Endothelial cell of umbilical vein (primary cell): Measurements from ENCODE around the gene ARPC1B. TPM values are rescaled to one million over a fixed set of nuclear protein-coding genes. Genes with fewer than 3 reads are reported as not detected.

Experiments used
- BruUV-seq: library from RNA; stranded (reverse); fragments of 400-500 nt; replicated peaks from 2 replicates; lab custom pipeline; 2021; lab: Mats Ljungman, UMichigan
- CTCF ChIA-PET: fragments of 300-600, 350-600 bp; sonication (Branson Sonifier 250); formaldehyde crosslinking; loops from one replicate; lab custom pipeline; 2021; ENCODE audit warnings: antibody characterized with exemption, inconsistent platforms; lab: Charles Lee
- POLR2A ChIA-PET: fragments of 300-600, 350-600 bp; sonication (Branson Sonifier 250); formaldehyde crosslinking; loops from one replicate; lab custom pipeline; 2021; ENCODE audit warnings: antibody characterized with exemption, inconsistent platforms; lab: Charles Lee
- DNase-seq: peaks from one replicate; pipeline ENCODE4 v3.0.0-alpha.2; 2011; ENCODE audit warnings: low read depth, low spot score
- FAIRE-seq: peaks from 2 replicates; lab custom pipeline; 2011; peaks lifted over from hg19 to GRCh38; lab: Jason Lieb, UNC
- H2AFZ ChIP-seq: 2 replicates; pipeline ENCODE4 v1.6.0; 2012; ENCODE audit warnings: low read depth, low read length, control low read depth, inconsistent platforms
- H3K27ac ChIP-seq: 2 replicates; pipeline ENCODE4 v1.5.1; 2011; ENCODE audit warnings: low read depth, mild to moderate bottlenecking, control low read depth, low read length, moderate library complexity; ENCODE audit not compliant: insufficient read depth
- H3K27me3 ChIP-seq, 2 experiments: 2 replicates each; pipeline versions ENCODE4 v1.6.0 to v1.6.1; 2011; ENCODE audit warnings: low read length in 2 of 2, mixed read lengths in 1 of 2; ENCODE audit not compliant: control insufficient read depth in 2 of 2, insufficient read depth in 2 of 2
- H3K36me3 ChIP-seq, 2 experiments: 2 replicates in 1 of 2; 3 replicates in 1 of 2; pipeline ENCODE4 v1.5.1; 2011; ENCODE audit warnings: low read length in 2 of 2, mild to moderate bottlenecking in 1 of 2, moderate library complexity in 1 of 2; ENCODE audit not compliant: control insufficient read depth in 2 of 2, insufficient read depth in 2 of 2; ENCODE audit errors: extremely low read depth in 1 of 2
- H3K4me1 ChIP-seq: 3 replicates; pipeline ENCODE4 v1.5.1; 2011; ENCODE audit warnings: mild to moderate bottlenecking, low read length; ENCODE audit not compliant: control insufficient read depth, insufficient read depth; ENCODE audit errors: extremely low read depth
- H3K4me2 ChIP-seq: 2 replicates; pipeline ENCODE4 v1.6.1; 2011; ENCODE audit warnings: low read length, control low read depth, mixed read lengths; ENCODE audit not compliant: insufficient read depth
- H3K4me3 ChIP-seq, 3 experiments: fragments of 200-600 bp in 1 of 3; sonication (generic), shearing (Covaris generic) in 1 of 3; replicated peaks in 1 of 3; 2 replicates each; pipeline ENCODE4 v1.5.1; 2011 to 2016; ENCODE audit warnings: control low read depth in 3 of 3, low read length in 3 of 3, mild to moderate bottlenecking in 2 of 3, inconsistent platforms in 1 of 3, low read depth in 1 of 3, moderate library complexity in 1 of 3; ENCODE audit not compliant: insufficient read depth in 1 of 3
- H3K79me2 ChIP-seq: 2 replicates; pipeline ENCODE4 v1.6.0; 2012; ENCODE audit warnings: low read length, inconsistent platforms; ENCODE audit not compliant: control insufficient read depth, insufficient read depth
- H3K9ac ChIP-seq: replicated peaks from 2 replicates; pipeline ENCODE3; 2011; ENCODE audit warnings: low read length, control low read depth; ENCODE audit not compliant: insufficient read depth; ENCODE audit errors: extremely low read depth
- H3K9me1 ChIP-seq: replicated peaks from 3 replicates; pipeline ENCODE4 v1.6.0; 2011; ENCODE audit warnings: mild to moderate bottlenecking, low read length; ENCODE audit not compliant: control insufficient read depth, insufficient read depth; ENCODE audit errors: extremely low read depth
- H3K9me3 ChIP-seq: replicated peaks from 2 replicates; pipeline ENCODE4 v1.5.1; 2012; ENCODE audit warnings: low read length, inconsistent platforms; ENCODE audit not compliant: control insufficient read depth, insufficient read depth
- H4K20me1 ChIP-seq: replicated peaks from 2 replicates; pipeline ENCODE3; 2011; ENCODE audit warnings: mild to moderate bottlenecking, low read length; ENCODE audit not compliant: control insufficient read depth, insufficient read depth; ENCODE audit errors: extremely low read depth
- CTCF ChIP-seq, 2 donors: IDR thresholded peaks; 1 replicate in 1 of 2; 2 replicates in 1 of 2; pipeline ENCODE4 v1.5.1; 2011; ENCODE audit warnings: low read length in 2 of 2, mild to moderate bottlenecking in 2 of 2, moderate library complexity in 2 of 2, control low read depth in 1 of 2, inconsistent platforms in 1 of 2, low read depth in 1 of 2; ENCODE audit not compliant: insufficient read depth in 1 of 2; ENCODE audit errors: extremely low read depth in 1 of 2
- EZH2 ChIP-seq: IDR thresholded peaks from 2 replicates; pipeline ENCODE4 v1.6.1; 2012; ENCODE audit warnings: borderline replicate concordance, low read depth, mild to moderate bottlenecking, moderate library complexity, low read length, inconsistent platforms; ENCODE audit not compliant: severe bottlenecking
- FOS ChIP-seq: IDR thresholded peaks from 2 replicates; pipeline ENCODE4 v1.6.1; 2011; ENCODE audit warnings: mild to moderate bottlenecking, low read length, moderate library complexity, borderline replicate concordance; ENCODE audit not compliant: insufficient read depth
- GATA2 ChIP-seq: IDR thresholded peaks from 2 replicates; pipeline ENCODE4 v1.7.0; 2011; ENCODE audit warnings: low read depth, mild to moderate bottlenecking, moderate library complexity, mixed read lengths, low read length; ENCODE audit not compliant: insufficient read length, insufficient read depth
- JUN ChIP-seq: IDR thresholded peaks from 2 replicates; pipeline ENCODE4 v1.6.1; 2011; ENCODE audit warnings: borderline replicate concordance, low read depth; ENCODE audit not compliant: insufficient read length, insufficient read depth
- MYC ChIP-seq: IDR thresholded peaks from one replicate; pipeline ENCODE4 v1.6.1; 2011; ENCODE audit warnings: mild to moderate bottlenecking, low read depth, low read length
- POLR2A ChIP-seq: IDR thresholded peaks from 2 replicates; pipeline ENCODE4 v1.6.1; 2012; ENCODE audit warnings: low read depth, mild to moderate bottlenecking, control low read depth, low read length
- POLR2AphosphoS5 ChIP-seq: IDR thresholded peaks from 2 replicates; pipeline ENCODE4 v1.6.1; 2012; ENCODE audit warnings: low read depth, mild to moderate bottlenecking, control low read depth, low read length, moderate library complexity; ENCODE audit not compliant: insufficient read depth
- dilution Hi-C: fragments of 300-500 bp; cut with MboI; formaldehyde crosslinking; loops from one replicate; pipeline ENCODE4 v1.15.0; 2019; ENCODE audit warnings: low sequenced_read_pairs; ENCODE audit not compliant: extremely low pct_ligation_motif_present
- intact Hi-C: fragments of 100-400 bp; cut with micrococcal nuclease; formaldehyde crosslinking; loops from one replicate; pipeline ENCODE4 v1.10.0; 2022
- polyA plus RNA-seq, 4 experiments: library from polyadenylated mRNA; depleted of rRNA in 3 of 4; stranded (reverse) in 3 of 4; unstranded in 1 of 4; fragments of >200 nt; gene quantifications; 2 replicates each; pipeline versions ENCODE4 v1.2.1 to v1.2.3, GENCODE V29; 2011 to 2012; ENCODE audit warnings: missing spikeins in 1 of 4
- total RNA-seq: library from RNA; stranded (reverse); gene quantifications from 2 replicates; pipeline ENCODE4 v1.2.3, GENCODE V29; 2021
- TF ChIP-seq, protein P1 (sequence below): IDR thresholded peaks from 2 replicates; pipeline ENCODE4 v1.6.1; 2011; ENCODE audit not compliant: insufficient read depth, insufficient read length

The ARPC1B gene
- total and polyA plus RNA-seq, 2 donors (not counting 3 experiments of a cell fraction or from before 2014, with no cell fraction given): 232 to 831 TPM

GRCh38 chr7:99359465-99360154 lies 14.9 kb upstream of the ARPC1B start:
- H3K36me3 ChIP-seq: peaks cover 26 to 29% of the 10 kb centered on the region in 2 experiments
- TF ChIP-seq GATA2 (no peak), EZH2 (no peak), CTCF (IDR thresholded peaks at IDR 0.05; ENCODE audit: extremely low read depth in 1 of 2, insufficient read depth in 1 of 2, low read depth in 1 of 2, low read length in 2 of 2) (no peak), POLR2AphosphoS5 (no peak), FOS (no peak), POLR2A (no peak), JUN (no peak), MYC (no peak)
- TF ChIP-seq, protein P1, sequence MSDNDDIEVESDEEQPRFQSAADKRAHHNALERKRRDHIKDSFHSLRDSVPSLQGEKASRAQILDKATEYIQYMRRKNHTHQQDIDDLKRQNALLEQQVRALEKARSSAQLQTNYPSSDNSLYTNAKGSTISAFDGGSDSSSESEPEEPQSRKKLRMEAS: no peak
- H3K9me1 ChIP-seq: no peaks in the 10 kb centered on the region
- dilution Hi-C loops: no loop called here
- H4K20me1 ChIP-seq: no peaks in the 10 kb centered on the region
- CTCF ChIA-PET: interaction anchor here (1.0 kb wide), 1 partner anchor 56 kb away, joined by 4 read pairs; no protein-coding TSS in a partner anchor
- no peaks in the 10 kb centered on the region for H3K4me1 ChIP-seq
- no peak overlapping the region for H2AFZ ChIP-seq
- no peak for FAIRE-seq
- no peaks in the 10 kb centered on the region for H3K79me2 ChIP-seq
- H3K4me3 ChIP-seq: no peak overlapping the region
- BruUV-seq: no TSS peak
- no peak overlapping the region for H3K4me2 ChIP-seq
- no peaks in the 10 kb centered on the region for H3K9me3 ChIP-seq
- intact Hi-C loops: no loop called here
- DNase-seq: no peak
- H3K9ac ChIP-seq: no peak overlapping the region
- POLR2A ChIA-PET: no interaction called here
- H3K27ac ChIP-seq: no peak overlapping the region
- H3K27me3 ChIP-seq: no peaks in the 10 kb centered on the region
